Measurements from ENCODE around the gene INSIG1. TPM values are rescaled to one million over a fixed set of nuclear protein-coding genes. Genes with fewer than 3 reads are reported as not detected.

The INSIG1 gene
- total and polyA plus RNA-seq, 2 donors from 2014 or later: 24.6 to 25.7 TPM

- Histone ChIP-seq H3K9me3 (ENCODE audit: control insufficient read depth in 2 of 3, insufficient read depth in 1 of 3, low read length in 3 of 3) (no peaks in the 10 kb centered on the region), H3K4me1 (ENCODE audit: control insufficient read depth in 2 of 3, insufficient read depth in 2 of 3, low read depth in 1 of 3, low read length in 3 of 3) (peaks cover 5 to 17% (median 5%) of the 10 kb centered on the region in 3 donors), H3K27me3 (ENCODE audit: control insufficient read depth, insufficient read depth, low read length) (no peaks in the 10 kb centered on the region), H3K36me3 (ENCODE audit: control insufficient read depth in 2 of 3, insufficient read depth in 3 of 3, low read length in 3 of 3) (peaks cover 0 to 4% (median 3%) of the 10 kb centered on the region in 3 donors), H3K27ac (ENCODE audit: low read depth in 2 of 2, low read length in 2 of 2) (peak overlapping the region; percentile 81 to 89), H3K9ac (ENCODE audit: low read length in 3 of 3) (peak overlapping the region; percentile 29 to 48 (median 30)), H3K4me3 (ENCODE audit: low read length in 3 of 3) (peak overlapping the region; percentile 59 to 77 (median 75))
- intact Hi-C loops (cut with DNase I): no loop called here
- no peak for TF ChIP-seq CTCF (IDR thresholded peaks at IDR 0.05; ENCODE audit: borderline replicate concordance, extremely low read depth, insufficient read depth)
- no peak for DNase-seq
- FAIRE-seq: no peak
Observed at GRCh38 chr7:155298288-155298833, 683 bp downstream of the INSIG1 start.

- Histone ChIP-seq H3K27ac (ENCODE audit: low read depth in 2 of 2, low read length in 2 of 2) (peak overlapping the region; percentile 81 to 89), H3K9me3 (ENCODE audit: control insufficient read depth in 2 of 3, insufficient read depth in 1 of 3, low read length in 3 of 3) (no peaks in the 10 kb centered on the region), H3K36me3 (ENCODE audit: control insufficient read depth in 2 of 3, insufficient read depth in 3 of 3, low read length in 3 of 3) (peaks cover 0 to 4% (median 3%) of the 10 kb centered on the region in 3 donors), H3K4me1 (ENCODE audit: control insufficient read depth in 2 of 3, insufficient read depth in 2 of 3, low read depth in 1 of 3, low read length in 3 of 3) (peaks cover 5 to 17% (median 5%) of the 10 kb centered on the region in 3 donors), H3K27me3 (ENCODE audit: control insufficient read depth, insufficient read depth, low read length) (no peaks in the 10 kb centered on the region), H3K4me3 (ENCODE audit: low read length in 3 of 3) (peak overlapping the region; percentile 59 to 77 (median 75)), H3K9ac (ENCODE audit: low read length in 3 of 3) (peak overlapping the region in 2 of 3 donors; percentile 63 to 74)
- intact Hi-C loops (cut with DNase I): no loop called here
- FAIRE-seq (peak; percentile 88), DNase-seq (peak; percentile 91 to 98 (median 95))
- no peak for TF ChIP-seq CTCF (IDR thresholded peaks at IDR 0.05; ENCODE audit: borderline replicate concordance, extremely low read depth, insufficient read depth)
Observed at GRCh38 chr7:155298834-155299534, 1.3 kb downstream of the INSIG1 start.

GRCh38 chr7:155299535-155300202, 2.0 kb downstream of the INSIG1 start:
- Histone ChIP-seq H3K36me3 (ENCODE audit: control insufficient read depth in 2 of 3, insufficient read depth in 3 of 3, low read length in 3 of 3) (peaks cover 0 to 4% (median 3%) of the 10 kb centered on the region in 3 donors), H3K27me3 (ENCODE audit: control insufficient read depth, insufficient read depth, low read length) (no peaks in the 10 kb centered on the region), H3K4me3 (ENCODE audit: low read length in 3 of 3) (peak overlapping the region; percentile 59 to 77 (median 75)), H3K9ac (ENCODE audit: low read length in 3 of 3) (peak overlapping the region in 2 of 3 donors; percentile 63 to 74), H3K9me3 (ENCODE audit: control insufficient read depth in 2 of 3, insufficient read depth in 1 of 3, low read length in 3 of 3) (no peaks in the 10 kb centered on the region), H3K4me1 (ENCODE audit: control insufficient read depth in 2 of 3, insufficient read depth in 2 of 3, low read depth in 1 of 3, low read length in 3 of 3) (peaks cover 5 to 17% (median 5%) of the 10 kb centered on the region in 3 donors), H3K27ac (ENCODE audit: low read depth in 2 of 2, low read length in 2 of 2) (peak overlapping the region; percentile 81 to 89)
- intact Hi-C loops (cut with DNase I): no loop called here
- FAIRE-seq (no peak), DNase-seq (no peak)
- TF ChIP-seq CTCF (IDR thresholded peaks at IDR 0.05; ENCODE audit: borderline replicate concordance, extremely low read depth, insufficient read depth): no peak
